Measurements from ENCODE around the gene ZNF408.

DNA sequence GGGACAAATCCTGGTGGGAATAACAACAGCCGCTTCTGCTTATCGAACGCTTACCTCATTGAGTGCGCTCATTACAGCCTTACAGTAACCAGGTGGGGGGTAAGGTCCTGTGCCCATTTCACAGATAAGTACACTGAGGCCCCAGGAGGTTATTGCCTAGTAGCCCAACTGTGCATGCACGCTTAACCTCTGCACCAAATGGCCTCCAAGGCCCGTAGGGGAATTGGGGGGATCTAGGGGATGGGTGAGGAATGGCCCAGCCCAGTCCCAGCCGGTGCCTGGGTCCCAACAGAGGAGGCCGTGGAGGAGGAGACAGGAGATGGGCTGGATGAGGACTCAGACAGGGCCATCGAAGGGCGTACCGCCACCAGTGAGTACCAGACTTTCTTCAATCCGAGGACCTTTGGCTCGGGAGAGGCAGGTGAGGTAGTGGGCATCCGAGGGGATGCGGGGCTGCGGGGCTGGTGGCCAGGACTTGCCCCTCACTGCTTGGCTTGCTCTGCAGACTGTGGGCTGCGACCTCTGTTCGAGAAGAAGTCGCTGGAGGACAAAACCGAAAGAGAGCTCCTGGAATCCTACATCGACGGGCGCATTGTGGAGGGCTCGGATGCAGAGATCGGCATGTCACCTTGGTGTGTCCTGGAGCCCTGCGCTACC is 25.5 kb downstream of the ZNF408 start:
- TF ChIP-seq RELA (CRISPR knock-in tag; IDR thresholded peaks at IDR 0.05; ENCODE audit: borderline replicate concordance) (no peak), CREB1 (CRISPR knock-in tag; IDR thresholded peaks at IDR 0.05) (no peak), ZNF138 (CRISPR knock-in tag; conservative IDR thresholded peaks at IDR 0.05) (no peak), CBFB (CRISPR knock-in tag; IDR thresholded peaks at IDR 0.05; ENCODE audit: low read depth) (no peak), FOXK1 (CRISPR knock-in tag; IDR thresholded peaks at IDR 0.05) (no peak), TEAD4 (CRISPR knock-in tag; IDR thresholded peaks at IDR 0.05) (no peak)
- TF ChIP-seq, protein P1, sequence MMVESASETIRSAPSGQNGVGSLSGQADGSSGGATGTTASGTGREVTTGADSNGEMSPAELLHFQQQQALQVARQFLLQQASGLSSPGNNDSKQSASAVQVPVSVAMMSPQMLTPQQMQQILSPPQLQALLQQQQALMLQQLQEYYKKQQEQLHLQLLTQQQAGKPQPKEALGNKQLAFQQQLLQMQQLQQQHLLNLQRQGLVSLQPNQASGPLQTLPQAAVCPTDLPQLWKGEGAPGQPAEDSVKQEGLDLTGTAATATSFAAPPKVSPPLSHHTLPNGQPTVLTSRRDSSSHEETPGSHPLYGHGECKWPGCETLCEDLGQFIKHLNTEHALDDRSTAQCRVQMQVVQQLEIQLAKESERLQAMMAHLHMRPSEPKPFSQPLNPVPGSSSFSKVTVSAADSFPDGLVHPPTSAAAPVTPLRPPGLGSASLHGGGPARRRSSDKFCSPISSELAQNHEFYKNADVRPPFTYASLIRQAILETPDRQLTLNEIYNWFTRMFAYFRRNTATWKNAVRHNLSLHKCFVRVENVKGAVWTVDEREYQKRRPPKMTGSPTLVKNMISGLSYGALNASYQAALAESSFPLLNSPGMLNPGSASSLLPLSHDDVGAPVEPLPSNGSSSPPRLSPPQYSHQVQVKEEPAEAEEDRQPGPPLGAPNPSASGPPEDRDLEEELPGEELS (CRISPR knock-in tag; IDR thresholded peaks at IDR 0.05): no peak
- TF ChIP-seq, protein P2, sequence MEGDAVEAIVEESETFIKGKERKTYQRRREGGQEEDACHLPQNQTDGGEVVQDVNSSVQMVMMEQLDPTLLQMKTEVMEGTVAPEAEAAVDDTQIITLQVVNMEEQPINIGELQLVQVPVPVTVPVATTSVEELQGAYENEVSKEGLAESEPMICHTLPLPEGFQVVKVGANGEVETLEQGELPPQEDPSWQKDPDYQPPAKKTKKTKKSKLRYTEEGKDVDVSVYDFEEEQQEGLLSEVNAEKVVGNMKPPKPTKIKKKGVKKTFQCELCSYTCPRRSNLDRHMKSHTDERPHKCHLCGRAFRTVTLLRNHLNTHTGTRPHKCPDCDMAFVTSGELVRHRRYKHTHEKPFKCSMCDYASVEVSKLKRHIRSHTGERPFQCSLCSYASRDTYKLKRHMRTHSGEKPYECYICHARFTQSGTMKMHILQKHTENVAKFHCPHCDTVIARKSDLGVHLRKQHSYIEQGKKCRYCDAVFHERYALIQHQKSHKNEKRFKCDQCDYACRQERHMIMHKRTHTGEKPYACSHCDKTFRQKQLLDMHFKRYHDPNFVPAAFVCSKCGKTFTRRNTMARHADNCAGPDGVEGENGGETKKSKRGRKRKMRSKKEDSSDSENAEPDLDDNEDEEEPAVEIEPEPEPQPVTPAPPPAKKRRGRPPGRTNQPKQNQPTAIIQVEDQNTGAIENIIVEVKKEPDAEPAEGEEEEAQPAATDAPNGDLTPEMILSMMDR (IDR thresholded peaks at IDR 0.05): no peak
- TF ChIP-seq, protein P3, sequence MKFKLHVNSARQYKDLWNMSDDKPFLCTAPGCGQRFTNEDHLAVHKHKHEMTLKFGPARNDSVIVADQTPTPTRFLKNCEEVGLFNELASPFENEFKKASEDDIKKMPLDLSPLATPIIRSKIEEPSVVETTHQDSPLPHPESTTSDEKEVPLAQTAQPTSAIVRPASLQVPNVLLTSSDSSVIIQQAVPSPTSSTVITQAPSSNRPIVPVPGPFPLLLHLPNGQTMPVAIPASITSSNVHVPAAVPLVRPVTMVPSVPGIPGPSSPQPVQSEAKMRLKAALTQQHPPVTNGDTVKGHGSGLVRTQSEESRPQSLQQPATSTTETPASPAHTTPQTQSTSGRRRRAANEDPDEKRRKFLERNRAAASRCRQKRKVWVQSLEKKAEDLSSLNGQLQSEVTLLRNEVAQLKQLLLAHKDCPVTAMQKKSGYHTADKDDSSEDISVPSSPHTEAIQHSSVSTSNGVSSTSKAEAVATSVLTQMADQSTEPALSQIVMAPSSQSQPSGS (CRISPR knock-in tag; IDR thresholded peaks at IDR 0.05; ENCODE audit: borderline replicate concordance, low read depth): no peak
- TF ChIP-seq, protein P4, sequence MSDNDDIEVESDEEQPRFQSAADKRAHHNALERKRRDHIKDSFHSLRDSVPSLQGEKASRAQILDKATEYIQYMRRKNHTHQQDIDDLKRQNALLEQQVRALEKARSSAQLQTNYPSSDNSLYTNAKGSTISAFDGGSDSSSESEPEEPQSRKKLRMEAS (CRISPR knock-in tag; IDR thresholded peaks at IDR 0.05): no peak
